Measurements from ENCODE around the gene ADGRL2. TPM values are rescaled to one million over a fixed set of nuclear protein-coding genes. Genes with fewer than 3 reads are reported as not detected.
"Not testable (repeated sequence)": the region's sequence is repeated elsewhere in the genome, so short reads cannot be mapped to it uniquely, and the experiment has no call there.

The ADGRL2 gene
- total RNA-seq, 2 donors from 2014 or later, result not detected

GRCh38 chr1:81873946-81874345, 73.2 kb downstream of the ADGRL2 start:
- DNase-seq (ENCODE audit: low spot score in 2 of 2) (no peak), ATAC-seq (no peak)
- Mint-ChIP-seq H3K27ac (no peak overlapping the region), H3K9me3 (peaks cover 0 to 3% of the 10 kb centered on the region in 2 donors), H3K36me3 (no peaks in the 10 kb centered on the region)

- DNase-seq (ENCODE audit: low spot score in 2 of 2) (no peak), ATAC-seq (no peak)
- H3K27ac Mint-ChIP-seq, result no peak overlapping the region
- no peaks in the 10 kb centered on the region for H3K36me3 Mint-ChIP-seq
- peaks cover 0 to 3% of the 10 kb centered on the region in 2 donors for H3K9me3 Mint-ChIP-seq
These were observed 73.7 kb downstream of the ADGRL2 start for GRCh38 chr1:81874461-81874860.

- no peak overlapping the region for H3K27ac Mint-ChIP-seq
- peaks cover 0 to 3% of the 10 kb centered on the region in 2 donors for H3K9me3 Mint-ChIP-seq
- H3K36me3 Mint-ChIP-seq, result no peaks in the 10 kb centered on the region
- no peak for ATAC-seq
- DNase-seq (ENCODE audit: low spot score in 2 of 2), result no peak
These were observed 74.2 kb downstream of the ADGRL2 start for GRCh38 chr1:81874940-81875339.

GRCh38 chr1:81876901-81877733, 76.4 kb downstream of the ADGRL2 start:
- DNase-seq (ENCODE audit: low spot score in 2 of 2) (no peak), ATAC-seq (no peak)
- Mint-ChIP-seq H3K36me3 (no peaks in the 10 kb centered on the region), H3K9me3 (peaks cover 0 to 2% of the 10 kb centered on the region in 2 donors), H3K27ac (no peak overlapping the region)

- ATAC-seq (no peak), DNase-seq (ENCODE audit: low spot score in 2 of 2) (no peak)
- no peaks in the 10 kb centered on the region for H3K9me3 Mint-ChIP-seq
- no peaks in the 10 kb centered on the region for H3K36me3 Mint-ChIP-seq
- H3K27ac Mint-ChIP-seq, result no peak overlapping the region
These were observed 77.2 kb downstream of the ADGRL2 start for GRCh38 chr1:81877940-81878339.

GRCh38 chr1:81878538-81878937, 77.8 kb downstream of the ADGRL2 start:
- DNase-seq (ENCODE audit: low spot score in 2 of 2) (no peak), ATAC-seq (no peak)
- Mint-ChIP-seq H3K9me3 (no peaks in the 10 kb centered on the region), H3K36me3 (no peaks in the 10 kb centered on the region), H3K27ac (no peak overlapping the region)

- DNase-seq (ENCODE audit: low spot score in 2 of 2) (no peak), ATAC-seq (no peak)
- no peaks in the 10 kb centered on the region for H3K9me3 Mint-ChIP-seq
- H3K27ac Mint-ChIP-seq, result no peak overlapping the region
- no peaks in the 10 kb centered on the region for H3K36me3 Mint-ChIP-seq
These were observed 80.0 kb downstream of the ADGRL2 start for GRCh38 chr1:81880781-81881180.

GRCh38 chr1:81885291-81885690, 84.6 kb downstream of the ADGRL2 start:
- DNase-seq (ENCODE audit: low spot score in 2 of 2), result no peak
- H3K9me3 Mint-ChIP-seq, result no peaks in the 10 kb centered on the region

GRCh38 chr1:81886292-81886691, 85.6 kb downstream of the ADGRL2 start:
- H3K9me3 Mint-ChIP-seq; H3K36me3 Mint-ChIP-seq; H3K27ac Mint-ChIP-seq; ATAC-seq; DNase-seq (ENCODE audit: low spot score in 2 of 2): not testable (repeated sequence)

More at GRCh38 chr1:81885291-81885690, 84.6 kb downstream of the ADGRL2 start:
- H3K36me3 Mint-ChIP-seq, result no peaks in the 10 kb centered on the region
- H3K27ac Mint-ChIP-seq, result no peak overlapping the region
- ATAC-seq, result no peak

- Mint-ChIP-seq H3K36me3 (no peaks in the 10 kb centered on the region), H3K9me3 (no peaks in the 10 kb centered on the region), H3K27ac (no peak overlapping the region)
- DNase-seq (ENCODE audit: low spot score in 2 of 2), result no peak
- no peak for ATAC-seq
These were observed 86.8 kb downstream of the ADGRL2 start for GRCh38 chr1:81887421-81888144.

- DNase-seq (ENCODE audit: low spot score in 2 of 2), result no peak
- no peak for ATAC-seq
- no peaks in the 10 kb centered on the region for H3K9me3 Mint-ChIP-seq
- no peaks in the 10 kb centered on the region for H3K36me3 Mint-ChIP-seq
- no peak overlapping the region for H3K27ac Mint-ChIP-seq
These were observed 88.4 kb downstream of the ADGRL2 start for GRCh38 chr1:81889166-81889565.

GRCh38 chr1:81894867-81895266, 94.1 kb downstream of the ADGRL2 start:
- DNase-seq (ENCODE audit: low spot score in 2 of 2) (no peak), ATAC-seq (no peak)
- H3K36me3 Mint-ChIP-seq, result no peaks in the 10 kb centered on the region
- no peaks in the 10 kb centered on the region for H3K9me3 Mint-ChIP-seq
- H3K27ac Mint-ChIP-seq, result no peak overlapping the region

GRCh38 chr1:81899214-81899821, 98.6 kb downstream of the ADGRL2 start:
- no peak for DNase-seq (ENCODE audit: low spot score in 2 of 2)
- H3K27ac Mint-ChIP-seq, result no peak overlapping the region
- no peaks in the 10 kb centered on the region for H3K36me3 Mint-ChIP-seq
- H3K9me3 Mint-ChIP-seq, result no peaks in the 10 kb centered on the region
- ATAC-seq, result no peak

- H3K27ac Mint-ChIP-seq, result no peak overlapping the region
- H3K36me3 Mint-ChIP-seq, result no peaks in the 10 kb centered on the region
- DNase-seq (ENCODE audit: low spot score in 2 of 2) (no peak), ATAC-seq (no peak)
- H3K9me3 Mint-ChIP-seq, result peaks cover 0 to 5% of the 10 kb centered on the region in 2 donors
These were observed 106.8 kb downstream of the ADGRL2 start for GRCh38 chr1:81907575-81907974.

- ATAC-seq (no peak), DNase-seq (ENCODE audit: low spot score in 2 of 2) (no peak)
- Mint-ChIP-seq H3K9me3 (peaks cover 0 to 5% of the 10 kb centered on the region in 2 donors), H3K27ac (no peak overlapping the region), H3K36me3 (no peaks in the 10 kb centered on the region)
These were observed 111.6 kb downstream of the ADGRL2 start for GRCh38 chr1:81912383-81912782.

GRCh38 chr1:81915937-81916336, 115.2 kb downstream of the ADGRL2 start:
- DNase-seq (ENCODE audit: low spot score in 2 of 2) (no peak), ATAC-seq (no peak)
- Mint-ChIP-seq H3K36me3 (no peaks in the 10 kb centered on the region), H3K27ac (no peak overlapping the region), H3K9me3 (no peaks in the 10 kb centered on the region)

GRCh38 chr1:81920245-81920740, 119.6 kb downstream of the ADGRL2 start:
- no peak for ATAC-seq
- Mint-ChIP-seq H3K36me3 (no peaks in the 10 kb centered on the region), H3K9me3 (no peaks in the 10 kb centered on the region), H3K27ac (no peak overlapping the region)
- no peak for DNase-seq (ENCODE audit: low spot score in 2 of 2)

Data from activated naive CD4-positive, alpha-beta T cell treated with anti-CD3 and anti-CD28 coated beads, Interleukin-2, amount 50 U/mL, for 72 hours (primary cell).